ENCODE results near the gene HAPLN3.

Gene HAPLN3

DNA sequence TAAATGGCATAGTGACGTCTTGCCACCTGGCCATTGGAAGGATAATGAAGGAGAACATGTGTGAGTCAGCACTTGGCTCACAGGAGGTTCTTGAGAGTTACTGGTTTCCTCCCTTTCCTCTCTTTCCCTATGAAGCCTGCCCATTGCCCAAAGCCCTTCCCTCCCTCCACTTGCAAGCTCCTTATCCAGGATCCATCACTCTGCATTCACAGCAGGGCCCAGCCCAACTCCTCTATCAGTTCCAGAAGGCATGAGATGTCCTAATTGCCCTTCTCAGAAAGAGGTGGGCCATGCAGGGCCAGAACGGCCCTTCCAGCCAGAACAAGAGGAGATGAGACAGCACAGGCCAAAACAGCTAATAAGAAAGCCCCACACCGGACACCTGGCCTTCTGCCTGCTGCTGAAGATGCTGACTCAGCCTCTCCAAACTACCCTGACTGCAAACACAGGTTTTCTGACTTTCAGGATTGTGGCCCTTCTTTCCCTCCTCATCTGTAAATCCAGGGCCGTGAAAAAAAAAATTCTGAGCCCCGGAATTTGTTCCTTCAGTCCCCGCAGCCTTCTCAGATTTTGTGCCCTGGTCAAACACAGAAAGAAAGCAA, 29.7 kb downstream of the HAPLN3 start:
- TF ChIP-seq, protein P1, sequence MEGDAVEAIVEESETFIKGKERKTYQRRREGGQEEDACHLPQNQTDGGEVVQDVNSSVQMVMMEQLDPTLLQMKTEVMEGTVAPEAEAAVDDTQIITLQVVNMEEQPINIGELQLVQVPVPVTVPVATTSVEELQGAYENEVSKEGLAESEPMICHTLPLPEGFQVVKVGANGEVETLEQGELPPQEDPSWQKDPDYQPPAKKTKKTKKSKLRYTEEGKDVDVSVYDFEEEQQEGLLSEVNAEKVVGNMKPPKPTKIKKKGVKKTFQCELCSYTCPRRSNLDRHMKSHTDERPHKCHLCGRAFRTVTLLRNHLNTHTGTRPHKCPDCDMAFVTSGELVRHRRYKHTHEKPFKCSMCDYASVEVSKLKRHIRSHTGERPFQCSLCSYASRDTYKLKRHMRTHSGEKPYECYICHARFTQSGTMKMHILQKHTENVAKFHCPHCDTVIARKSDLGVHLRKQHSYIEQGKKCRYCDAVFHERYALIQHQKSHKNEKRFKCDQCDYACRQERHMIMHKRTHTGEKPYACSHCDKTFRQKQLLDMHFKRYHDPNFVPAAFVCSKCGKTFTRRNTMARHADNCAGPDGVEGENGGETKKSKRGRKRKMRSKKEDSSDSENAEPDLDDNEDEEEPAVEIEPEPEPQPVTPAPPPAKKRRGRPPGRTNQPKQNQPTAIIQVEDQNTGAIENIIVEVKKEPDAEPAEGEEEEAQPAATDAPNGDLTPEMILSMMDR (IDR thresholded peaks at IDR 0.05; ENCODE audit: insufficient read depth, low read length, missing control alignments): no peak
- ChIA-PET CTCF (interaction anchor here (2.6 to 6.0 kb wide), 2 partner anchors 14 to 31 kb away, joined by 8 to 27 read pairs; no protein-coding TSS in a partner anchor), POLR2A (no interaction called here)

DNA sequence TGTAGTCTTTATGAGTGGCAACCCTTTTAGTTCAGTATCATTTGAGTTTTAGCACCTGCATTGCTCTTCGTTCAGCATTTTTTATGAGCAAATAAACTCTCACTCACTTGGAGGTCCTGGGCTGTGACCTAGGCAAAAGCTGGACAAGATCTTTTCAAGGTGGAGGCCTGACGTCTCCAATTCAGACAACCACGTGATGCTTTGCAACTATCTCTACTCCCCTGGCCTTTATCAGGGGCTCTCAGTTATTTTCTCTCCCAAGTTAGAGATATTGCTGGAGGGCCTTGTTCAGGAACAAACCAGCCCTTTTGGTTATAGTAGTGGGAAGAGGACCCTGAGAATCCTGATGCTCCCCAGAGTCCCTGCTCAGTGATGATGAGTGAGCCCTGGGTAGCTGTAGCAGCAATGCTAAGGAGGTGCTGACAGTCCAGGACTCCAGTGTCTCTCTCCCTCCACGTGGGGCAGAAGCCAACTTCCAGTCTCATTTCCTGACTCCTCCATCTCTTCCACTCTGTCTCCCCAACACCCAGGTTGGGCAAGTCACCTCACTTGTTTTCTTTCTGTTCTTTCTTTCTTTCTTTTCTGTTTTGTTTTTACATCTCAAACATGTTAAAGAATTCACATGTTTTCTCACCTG, 30.4 kb downstream of the HAPLN3 start:
- no peak overlapping the region for H3K4me3 ChIP-seq (ENCODE audit: low read depth, low read length)
- DNase-seq (ENCODE audit: low read depth, low spot score): no peak
- TF ChIP-seq, protein P1 (IDR thresholded peaks at IDR 0.05; ENCODE audit: insufficient read depth, low read length, missing control alignments): no peak
- CTCF ChIA-PET: interaction anchor here (2.6 to 6.0 kb wide), 3 partner anchors 14 to 207 kb away, joined by 8 to 27 read pairs (median 10); no protein-coding TSS in a partner anchor
- POLR2A ChIA-PET: interaction anchor here (1.2 kb wide), 1 partner anchor 226 kb away, joined by 3 read pairs; the partner anchor contains the start of gene ISG20

More for the DNA sequence above, 29.7 kb downstream of the HAPLN3 start:
- no peak overlapping the region for H3K4me3 ChIP-seq (ENCODE audit: low read depth, low read length)
- no peak for DNase-seq (ENCODE audit: low read depth, low spot score)

DNA sequence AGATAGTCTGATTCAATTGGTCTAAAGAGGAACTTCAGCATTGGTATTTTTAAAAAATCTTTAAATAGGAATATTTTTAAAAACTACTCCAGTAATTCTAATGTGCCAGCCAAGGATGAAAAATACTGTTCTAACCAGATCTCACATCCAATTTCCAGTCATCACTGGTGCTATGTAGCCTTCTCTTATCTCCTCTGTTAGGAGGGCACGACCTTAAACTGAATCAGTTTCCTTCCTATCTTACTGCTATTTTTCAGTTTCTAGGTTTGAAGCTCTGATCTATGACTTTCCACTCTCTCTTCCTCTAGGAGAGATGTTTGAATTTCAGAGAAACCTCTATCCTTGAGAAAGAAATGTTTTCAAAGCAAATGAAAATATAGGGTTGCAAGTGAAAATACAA, 31.9 kb downstream of the HAPLN3 start:
- TF ChIP-seq, protein P1 (IDR thresholded peaks at IDR 0.05; ENCODE audit: insufficient read depth, low read length, missing control alignments): no peak
- CTCF ChIA-PET: interaction anchor here (1.0 to 6.0 kb wide), 6 partner anchors 8 to 206 kb away, joined by 3 to 27 read pairs (median 6); no protein-coding TSS in a partner anchor
- no peak for DNase-seq (ENCODE audit: low read depth, low spot score)
- no peak overlapping the region for H3K4me3 ChIP-seq (ENCODE audit: low read depth, low read length)
- POLR2A ChIA-PET: interaction anchor here (1.2 kb wide), 1 partner anchor 225 kb away, joined by 3 read pairs; the partner anchor contains the start of gene ISG20

DNA sequence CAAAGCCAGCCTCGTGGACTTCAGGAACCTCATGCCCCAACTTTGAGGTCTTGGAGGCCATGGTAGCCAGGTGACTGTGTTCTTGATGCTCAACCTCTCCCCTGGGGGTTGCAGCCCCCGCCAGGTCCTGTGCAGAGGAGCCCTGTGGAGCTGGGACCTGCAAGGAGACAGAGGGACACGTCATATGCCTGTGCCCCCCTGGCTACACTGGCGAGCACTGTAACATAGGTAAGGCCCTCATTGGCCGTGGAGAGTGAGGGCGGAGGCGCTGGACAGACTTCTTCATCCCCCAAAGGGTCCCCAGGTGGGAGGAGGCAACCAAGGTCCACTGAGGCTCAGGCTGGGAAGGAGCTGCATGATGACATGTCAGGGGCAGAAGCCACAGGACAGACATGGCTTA, 35.1 kb downstream of the HAPLN3 start:
- TF ChIP-seq, protein P1 (IDR thresholded peaks at IDR 0.05; ENCODE audit: insufficient read depth, low read length, missing control alignments): no peak
- no peak overlapping the region for H3K4me3 ChIP-seq (ENCODE audit: low read depth, low read length)
- DNase-seq (ENCODE audit: low read depth, low spot score): no peak
- CTCF ChIA-PET: interaction anchor here (6.0 kb wide), 1 partner anchor 19 kb away, joined by 27 read pairs; no protein-coding TSS in a partner anchor
- POLR2A ChIA-PET: no interaction called here

DNA sequence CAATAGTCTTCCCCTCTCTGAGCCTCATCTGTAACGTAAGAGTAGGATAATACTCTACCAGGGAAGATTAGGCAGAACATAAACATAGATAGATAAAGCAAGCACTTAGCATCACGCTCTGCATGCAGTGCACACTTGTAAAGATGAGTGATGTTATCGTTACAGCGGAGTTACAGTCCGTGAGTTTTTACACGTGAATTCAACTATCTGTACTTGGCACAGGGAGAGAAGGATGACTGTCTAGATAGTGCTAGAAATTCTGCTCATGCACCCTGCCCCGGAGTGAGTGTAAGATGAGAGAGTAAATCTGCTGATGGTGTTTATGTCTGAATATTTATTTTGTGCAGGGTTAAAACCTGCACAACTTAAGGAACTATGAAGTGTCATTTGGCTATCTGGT, 35.8 kb downstream of the HAPLN3 start:
- DNase-seq (ENCODE audit: low read depth, low spot score): no peak
- CTCF ChIA-PET: no interaction called here
- POLR2A ChIA-PET: no interaction called here
- TF ChIP-seq, protein P1 (IDR thresholded peaks at IDR 0.05; ENCODE audit: insufficient read depth, low read length, missing control alignments): no peak
- no peak overlapping the region for H3K4me3 ChIP-seq (ENCODE audit: low read depth, low read length)

DNA sequence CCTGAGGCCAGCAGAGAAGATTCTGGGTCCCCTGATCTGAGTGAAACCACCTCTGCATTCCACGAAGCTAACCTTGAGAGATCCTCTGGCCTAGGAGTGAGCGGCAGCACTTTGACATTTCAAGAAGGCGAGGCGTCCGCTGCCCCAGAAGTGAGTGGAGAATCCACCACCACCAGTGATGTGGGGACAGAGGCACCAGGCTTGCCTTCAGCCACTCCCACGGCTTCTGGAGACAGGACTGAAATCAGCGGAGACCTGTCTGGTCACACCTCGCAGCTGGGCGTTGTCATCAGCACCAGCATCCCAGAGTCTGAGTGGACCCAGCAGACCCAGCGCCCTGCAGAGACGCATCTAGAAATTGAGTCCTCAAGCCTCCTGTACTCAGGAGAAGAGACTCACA, 36.4 kb downstream of the HAPLN3 start:
- TF ChIP-seq, protein P1 (IDR thresholded peaks at IDR 0.05; ENCODE audit: insufficient read depth, low read length, missing control alignments): no peak
- ChIA-PET CTCF (no interaction called here), POLR2A (no interaction called here)
- DNase-seq (ENCODE audit: low read depth, low spot score): no peak
- H3K4me3 ChIP-seq (ENCODE audit: low read depth, low read length): no peak overlapping the region
